HG03064 (cell line): ENCODE data around the gene SMG5.

Experiments used
- ATAC-seq: cut with Tn5 transposase; IDR thresholded peaks from one replicate; pipeline ENCODE4 v1.9.1; 2021; ENCODE audit warnings: low read depth; ENCODE audit not compliant: unreplicated experiment

The SMG5 gene

DNA sequence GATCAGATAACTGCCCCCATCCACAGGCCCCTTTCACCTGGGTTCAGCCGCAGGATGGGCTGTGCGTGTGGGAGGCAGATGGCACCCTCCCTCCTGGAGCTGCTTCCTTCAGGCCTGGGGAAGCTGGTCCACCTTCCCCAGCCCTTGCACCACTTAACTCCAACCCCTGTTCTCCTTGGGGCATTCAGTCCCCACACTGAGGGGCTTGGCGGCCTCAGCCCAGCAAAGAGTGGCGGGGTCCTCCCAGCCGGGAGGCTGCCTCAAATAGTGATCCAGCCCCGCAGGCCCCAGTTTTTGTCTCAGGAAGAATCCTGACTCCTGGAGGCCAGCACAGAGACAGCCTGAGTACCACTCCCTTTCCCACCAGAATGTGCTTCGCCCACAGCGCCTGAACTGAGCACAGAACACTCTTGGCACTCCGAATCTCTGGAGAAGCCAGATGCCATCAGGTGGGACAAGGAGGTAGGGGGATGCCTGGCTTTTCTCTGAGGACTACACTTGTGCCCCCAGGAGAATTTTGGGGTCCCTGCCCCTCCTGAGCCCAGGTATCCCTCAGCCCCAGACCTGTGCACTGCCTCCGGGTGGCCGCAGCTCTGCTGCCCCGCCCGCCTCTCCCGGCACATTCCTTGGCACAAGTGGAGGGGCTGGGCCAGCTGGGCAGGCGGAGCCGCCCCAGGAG lies 35.7 kb downstream of the SMG5 start:
- ATAC-seq, result no peak

DNA sequence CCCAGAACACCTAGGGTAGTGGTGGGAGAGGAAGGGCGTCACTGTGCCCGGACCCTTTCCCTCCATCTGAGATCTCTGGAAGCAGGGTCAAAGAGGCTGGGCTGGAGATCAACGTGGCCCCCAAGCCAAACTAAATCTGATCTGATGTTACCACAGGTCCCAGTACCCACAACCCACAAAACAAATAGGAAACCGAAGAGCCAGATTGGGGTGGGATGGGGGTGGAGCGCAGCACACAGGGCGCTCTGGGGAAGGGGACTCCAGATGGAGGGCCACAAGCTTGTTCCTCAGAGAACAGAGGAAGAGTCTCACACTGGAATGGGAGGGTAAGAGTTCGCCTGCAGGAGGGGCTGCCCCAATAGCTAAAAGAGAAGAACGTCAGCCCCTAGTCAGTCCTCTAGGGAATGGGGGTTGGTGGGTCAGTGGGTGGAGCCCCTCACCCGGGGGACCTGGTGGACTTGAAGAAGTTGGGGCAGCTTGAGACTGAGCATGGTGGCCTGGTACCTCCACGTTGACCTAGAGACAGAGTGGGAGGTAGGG lies 36.3 kb downstream of the SMG5 start:
- ATAC-seq, result no peak

DNA sequence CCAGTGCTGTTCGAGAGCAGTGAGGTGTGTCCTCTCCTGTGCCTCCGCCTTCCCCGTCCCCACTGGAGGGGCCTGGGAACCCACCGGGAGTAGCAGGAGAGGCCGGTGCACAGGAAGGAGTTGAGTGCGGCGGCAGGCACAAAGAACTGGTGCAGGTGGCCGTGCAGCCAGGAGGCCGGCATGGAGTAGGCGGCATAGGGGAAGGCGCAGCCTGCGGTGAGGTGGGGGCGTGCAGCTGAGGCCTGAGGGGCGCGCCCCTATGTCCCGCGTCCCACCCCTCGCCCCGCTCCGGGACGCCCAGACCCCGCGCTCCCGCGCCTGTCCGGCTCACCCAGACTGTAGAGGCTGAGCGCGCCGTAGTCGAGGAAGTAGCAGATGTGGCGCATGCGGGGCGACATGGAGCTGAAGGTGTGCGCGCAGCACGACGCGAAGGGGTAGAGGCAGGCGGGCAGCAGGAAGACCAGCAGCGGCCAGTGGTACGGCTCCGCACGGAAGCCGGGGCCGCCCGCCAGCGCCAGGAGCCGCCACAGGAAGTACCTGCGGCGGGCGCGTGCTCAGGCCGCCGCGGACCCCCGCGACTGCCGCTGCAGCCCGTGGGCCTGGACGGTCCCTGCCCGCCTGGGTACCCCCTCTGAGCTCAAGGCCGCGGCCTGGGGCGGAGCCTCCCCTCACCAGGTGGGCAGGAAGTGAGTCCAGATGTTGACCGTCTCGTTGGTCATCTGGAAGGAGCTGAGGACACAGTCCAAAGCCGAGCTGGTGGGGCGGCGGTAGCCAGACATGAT lies 37.0 kb downstream of the SMG5 start:
- ATAC-seq, result no peak

DNA sequence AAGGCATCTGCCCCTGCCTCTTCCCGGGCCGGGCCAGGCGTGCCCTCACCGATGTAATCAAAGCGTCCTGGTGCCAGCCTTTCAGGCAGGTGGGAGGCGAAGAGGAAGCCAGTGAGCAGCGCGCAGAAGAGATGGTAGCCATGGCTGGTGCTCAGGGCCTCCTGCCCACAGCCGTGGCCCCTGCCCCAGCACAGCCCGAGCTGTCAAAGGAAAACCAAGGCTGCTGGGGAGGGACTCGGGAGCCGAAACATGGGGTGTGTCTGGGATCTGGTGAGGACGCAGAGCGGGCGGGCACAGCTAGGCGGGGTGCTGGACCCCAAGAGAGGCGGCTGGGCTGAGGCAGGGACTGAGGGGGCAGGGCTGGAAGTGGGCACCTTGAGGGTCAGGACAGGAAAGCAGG lies 37.9 kb downstream of the SMG5 start:
- ATAC-seq, result no peak

DNA sequence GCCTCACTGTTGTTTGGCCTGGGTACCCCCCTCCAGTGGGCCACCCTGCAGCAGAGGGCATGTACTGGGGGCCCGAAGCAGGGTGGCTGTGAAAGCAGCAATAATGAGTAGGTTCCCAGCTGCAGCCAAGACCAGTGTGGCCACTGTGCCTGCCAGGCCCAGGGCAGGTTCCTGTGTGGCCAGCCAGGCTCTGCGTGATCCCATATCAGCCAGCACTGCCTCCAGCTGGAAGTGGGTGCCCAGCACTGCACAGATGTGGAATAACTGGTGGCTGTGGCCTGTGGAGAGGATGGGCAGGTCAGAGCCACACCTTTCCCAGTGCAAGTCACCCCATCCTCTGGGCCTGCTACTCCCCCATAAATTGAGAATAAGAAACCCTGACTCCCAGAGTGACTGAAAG lies 38.5 kb downstream of the SMG5 start:
- no peak for ATAC-seq

DNA sequence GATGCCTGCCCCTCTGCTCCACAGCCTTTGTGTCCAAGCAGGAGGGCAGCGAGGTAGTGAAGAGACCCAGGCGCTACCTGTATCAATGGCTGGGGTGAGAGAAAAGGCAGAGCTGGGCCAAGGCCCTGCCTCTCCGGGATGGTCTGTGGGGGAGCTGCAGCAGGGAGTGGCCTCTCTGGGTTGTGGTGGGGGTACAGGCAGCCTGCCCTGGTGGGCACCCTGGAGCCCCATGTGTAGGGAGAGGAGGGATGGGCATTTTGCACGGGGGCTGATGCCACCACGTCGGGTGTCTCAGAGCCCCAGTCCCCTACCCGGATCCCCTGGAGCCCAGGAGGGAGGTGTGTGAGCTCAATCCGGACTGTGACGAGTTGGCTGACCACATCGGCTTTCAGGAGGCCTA lies 39.9 kb downstream of the SMG5 start:
- no peak for ATAC-seq

DNA sequence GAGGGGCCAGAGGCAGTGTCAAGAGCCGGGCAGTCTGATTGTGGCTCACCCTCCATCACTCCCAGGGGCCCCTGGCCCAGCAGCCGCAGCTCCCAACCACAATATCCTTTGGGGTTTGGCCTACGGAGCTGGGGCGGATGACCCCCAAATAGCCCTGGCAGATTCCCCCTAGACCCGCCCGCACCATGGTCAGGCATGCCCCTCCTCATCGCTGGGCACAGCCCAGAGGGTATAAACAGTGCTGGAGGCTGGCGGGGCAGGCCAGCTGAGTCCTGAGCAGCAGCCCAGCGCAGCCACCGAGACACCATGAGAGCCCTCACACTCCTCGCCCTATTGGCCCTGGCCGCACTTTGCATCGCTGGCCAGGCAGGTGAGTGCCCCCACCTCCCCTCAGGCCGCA lies 40.7 kb downstream of the SMG5 start, which contains the start of gene BGLAP:
Gene BGLAP, plus strand, starts transcription at position 259 of the 400 bp plus-strand sequence. Its CDS starts 48 bp downstream, at position 307.
- ATAC-seq, result no peak

DNA sequence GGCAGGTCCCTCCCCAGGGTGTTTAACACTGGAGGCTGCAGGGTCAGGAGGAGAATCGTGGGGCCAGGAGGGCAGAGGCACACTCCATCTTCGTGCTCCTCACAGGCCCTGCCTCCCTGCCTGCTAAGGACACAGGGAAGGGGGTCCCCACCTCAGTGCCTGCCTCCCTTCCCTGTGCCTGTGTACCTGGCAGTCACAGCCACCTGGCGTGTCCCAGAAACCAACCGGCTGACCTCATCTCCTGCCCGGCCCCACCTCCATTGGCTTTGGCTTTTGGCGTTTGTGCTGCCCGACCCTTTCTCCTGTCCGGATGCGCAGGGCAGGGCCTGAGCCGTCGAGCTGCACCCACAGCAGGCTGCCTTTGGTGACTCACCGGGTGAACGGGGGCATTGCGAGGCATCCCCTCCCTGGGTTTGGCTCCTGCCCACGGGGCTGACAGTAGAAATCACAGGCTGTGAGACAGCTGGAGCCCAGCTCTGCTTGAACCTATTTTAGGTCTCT lies 41.3 kb downstream of the SMG5 start:
- ATAC-seq, result no peak

DNA sequence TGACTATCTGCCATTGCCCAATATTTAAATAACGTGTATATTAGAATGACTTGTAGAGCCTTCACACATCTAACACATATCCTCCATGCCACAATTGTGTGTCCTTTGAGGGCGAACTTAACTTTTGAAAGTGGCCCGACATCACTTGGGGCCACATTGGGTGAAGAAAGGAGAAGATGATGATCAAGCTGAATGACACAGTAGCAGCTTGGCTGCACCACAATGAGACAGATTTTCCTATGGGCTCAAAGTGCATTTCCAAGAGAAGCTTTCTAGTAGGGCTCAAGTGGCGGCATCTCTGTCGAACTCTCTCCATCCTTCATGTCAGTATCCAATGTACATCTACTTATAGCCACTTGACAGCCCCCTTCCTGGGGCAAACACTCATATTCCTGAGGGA lies 44.4 kb downstream of the SMG5 start:
- ATAC-seq, result no peak

DNA sequence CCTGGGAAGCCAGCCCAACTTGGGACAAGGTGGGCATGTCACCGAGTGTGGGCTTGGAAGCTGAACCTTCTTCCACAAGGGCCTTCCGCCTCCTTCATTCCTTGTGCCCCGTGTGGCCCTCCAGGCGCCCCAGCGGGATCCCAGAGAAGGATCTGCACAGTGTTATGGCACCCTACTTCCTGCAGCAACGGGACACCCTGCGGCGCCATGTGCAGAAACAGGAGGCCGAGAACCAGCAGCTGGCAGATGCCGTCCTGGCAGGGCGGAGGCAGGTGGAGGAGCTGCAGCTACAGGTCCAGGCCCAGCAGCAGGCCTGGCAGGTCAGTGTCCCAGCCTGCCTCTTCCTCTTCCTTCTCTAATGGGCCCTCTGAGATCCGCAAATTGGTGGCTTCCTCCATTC lies 46.5 kb downstream of the SMG5 start:
- no peak for ATAC-seq

DNA sequence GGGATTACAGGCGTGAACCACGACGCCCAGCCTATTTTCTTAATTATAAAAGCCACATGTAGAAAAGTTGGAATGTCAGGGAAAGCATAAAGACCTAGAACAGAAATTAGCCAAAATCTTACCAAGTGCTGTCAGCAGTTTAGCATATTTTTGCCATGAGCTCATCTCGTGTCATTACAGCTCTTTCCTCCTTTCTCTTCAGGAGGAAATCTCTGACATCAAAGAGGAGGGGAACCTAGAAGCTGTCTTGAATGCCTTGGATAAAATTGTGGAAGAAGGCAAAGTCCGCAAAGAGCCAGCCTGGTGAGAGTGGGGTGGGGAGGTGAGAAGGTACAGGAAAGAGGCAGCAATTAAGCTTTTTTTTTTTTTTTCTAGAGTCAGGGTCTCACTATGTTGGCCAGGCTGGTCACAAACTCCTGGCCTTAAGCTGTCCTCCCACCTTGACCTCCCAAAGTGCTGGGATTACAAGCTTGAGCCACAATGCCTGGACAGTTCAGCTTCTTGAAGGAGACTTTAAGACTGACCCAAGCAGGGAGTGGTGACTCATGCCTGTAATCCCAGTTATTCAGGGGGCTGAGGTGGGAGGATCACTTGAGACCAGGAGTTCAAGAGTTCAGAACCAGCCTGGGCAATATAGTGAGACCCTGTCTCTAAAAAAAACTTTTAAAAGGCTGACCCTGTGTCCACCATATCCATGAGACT lies 49.0 kb downstream of the SMG5 start:
- no peak for ATAC-seq

DNA sequence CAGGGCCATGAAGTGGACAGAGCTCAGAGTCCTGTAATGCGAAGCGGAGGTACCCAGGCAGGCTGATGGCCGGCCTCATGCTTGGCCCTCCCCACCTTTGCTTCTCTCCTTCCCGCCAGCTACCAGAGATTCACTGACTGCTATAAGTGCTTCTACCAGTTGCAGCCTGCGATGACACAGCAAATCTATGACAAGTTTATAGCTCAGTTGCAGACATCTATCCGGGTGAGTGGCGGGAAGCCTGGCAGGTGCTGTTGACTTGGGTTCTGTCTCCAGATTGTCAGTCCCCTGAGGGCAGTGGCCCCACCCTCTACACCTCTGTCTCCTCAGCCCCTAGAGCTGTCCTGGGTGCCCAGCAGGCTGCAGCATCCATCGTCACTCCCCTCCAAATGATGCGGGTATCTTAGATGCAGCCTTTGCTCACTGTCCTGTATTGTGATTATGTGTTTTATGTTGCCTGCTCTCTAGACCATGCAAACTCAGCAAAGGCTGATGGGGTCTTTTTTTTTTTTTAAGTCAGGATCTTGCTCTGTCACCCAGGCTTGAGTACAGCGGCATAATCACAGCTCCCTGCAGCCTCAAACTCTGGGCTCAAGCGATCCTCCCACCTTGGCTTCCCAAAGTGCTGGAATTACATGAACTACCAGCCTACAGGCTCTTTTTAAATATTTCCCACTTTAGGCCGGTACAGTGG lies 50.3 kb downstream of the SMG5 start:
- ATAC-seq, result no peak

DNA sequence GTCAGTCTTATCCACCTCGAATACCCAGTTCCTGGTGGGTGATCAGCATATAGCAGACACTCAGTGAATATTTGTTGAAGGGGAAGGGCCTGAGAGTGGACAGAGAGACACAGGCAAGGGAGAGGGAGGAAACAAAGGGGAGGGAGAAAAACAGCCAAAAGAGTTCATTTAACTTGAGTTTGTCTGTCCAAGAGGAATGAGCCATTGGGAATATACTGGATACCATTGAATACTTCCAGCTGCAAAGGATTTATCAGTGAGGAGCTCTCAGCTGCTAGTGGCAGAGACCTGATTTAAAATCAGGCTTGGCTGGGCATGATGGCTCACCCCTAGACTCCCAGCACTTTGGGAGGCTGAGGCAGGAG lies 52.2 kb downstream of the SMG5 start:
- ATAC-seq, result no peak

DNA sequence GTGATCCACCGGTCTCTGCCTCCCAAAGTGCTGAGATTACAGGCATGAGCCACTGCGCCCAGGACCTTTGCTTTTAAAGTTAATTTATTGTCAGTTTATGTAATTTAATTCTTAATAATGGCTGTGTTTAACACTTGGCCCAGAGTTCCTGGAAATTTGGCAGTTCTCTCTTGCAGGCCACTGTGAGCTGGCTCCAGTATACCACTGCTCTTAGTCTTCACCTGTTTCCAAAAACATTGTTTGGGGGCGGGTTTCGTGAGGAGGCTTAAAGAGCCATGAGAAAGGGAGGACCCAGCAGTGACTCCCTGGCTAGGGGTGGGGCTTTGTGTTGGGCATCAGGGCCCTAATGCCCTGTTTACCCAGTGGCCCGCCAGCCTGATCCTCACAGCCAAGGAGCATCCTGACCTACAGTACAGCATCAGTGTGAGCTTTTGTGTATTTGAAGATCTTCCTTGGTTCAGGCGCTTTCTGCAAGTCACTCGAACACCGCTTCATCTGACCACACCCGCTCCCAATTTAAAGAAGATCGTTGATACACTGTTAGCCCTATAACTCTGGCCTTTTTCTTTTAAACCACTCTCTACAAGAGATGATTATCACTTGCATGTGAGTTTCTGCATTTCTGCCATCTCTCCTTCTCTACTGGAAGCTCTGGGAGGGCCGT lies 52.7 kb downstream of the SMG5 start:
- ATAC-seq, result no peak

DNA sequence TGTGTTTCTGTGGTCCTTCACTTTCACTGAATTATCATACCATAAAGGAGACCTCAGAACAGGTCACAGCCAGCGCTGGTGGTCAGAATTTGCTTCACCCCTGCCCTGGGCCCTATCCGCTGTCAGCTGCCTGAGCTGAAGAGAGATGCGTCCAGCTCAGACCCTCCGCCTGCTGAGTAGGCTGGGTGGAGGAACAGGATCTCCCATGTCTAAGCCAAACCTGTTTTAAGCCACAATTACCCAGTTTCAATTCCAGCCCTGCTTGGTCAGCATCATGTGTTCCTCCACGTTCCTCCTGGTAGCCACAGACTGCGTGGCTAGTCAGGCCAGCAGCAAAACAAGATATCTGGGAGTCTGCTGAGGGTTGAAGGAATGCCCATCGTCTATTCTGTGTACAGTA lies 54.1 kb downstream of the SMG5 start:
- ATAC-seq, result no peak

DNA sequence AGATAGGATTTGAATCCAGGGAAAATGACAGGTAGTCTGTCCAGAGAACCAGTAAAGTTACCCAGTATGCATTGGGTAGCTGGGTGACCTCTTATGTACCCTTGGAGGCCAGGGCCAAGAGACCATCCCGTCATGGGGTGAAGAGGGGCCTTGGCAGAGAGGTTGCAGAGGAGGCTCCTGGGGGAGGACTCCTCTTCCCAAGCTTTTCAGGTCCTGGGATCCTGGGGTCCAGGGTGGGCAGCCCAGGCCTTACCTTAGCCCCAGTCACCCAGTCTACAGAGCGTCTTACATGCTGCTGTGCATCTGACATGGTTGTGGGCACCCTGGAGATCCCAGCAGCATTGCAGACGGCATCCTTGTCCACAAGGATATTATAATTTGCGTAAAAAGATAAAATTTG lies 55.8 kb downstream of the SMG5 start:
- ATAC-seq, result peak; percentile 18

DNA sequence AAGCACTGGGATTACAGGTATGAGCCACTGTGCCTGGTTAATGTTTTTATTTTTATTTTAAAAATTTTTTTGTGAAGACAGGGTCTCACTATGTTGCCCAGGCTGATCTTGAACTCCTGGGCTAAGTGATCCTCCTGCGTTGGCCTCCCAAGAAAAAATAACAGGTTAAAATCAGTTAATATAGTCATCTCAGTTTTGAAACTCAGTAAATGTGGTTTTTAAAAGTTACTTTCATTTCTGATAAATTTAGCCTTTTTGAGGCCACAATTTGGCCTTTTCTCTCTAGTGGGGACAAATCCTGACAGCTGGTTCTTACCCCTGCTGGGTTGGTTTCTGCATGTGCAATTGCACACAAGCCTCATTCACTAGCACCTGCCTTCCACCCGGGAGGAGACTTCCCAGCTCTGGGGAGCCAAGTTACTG lies 56.5 kb downstream of the SMG5 start:
- ATAC-seq, result peak; percentile 66

DNA sequence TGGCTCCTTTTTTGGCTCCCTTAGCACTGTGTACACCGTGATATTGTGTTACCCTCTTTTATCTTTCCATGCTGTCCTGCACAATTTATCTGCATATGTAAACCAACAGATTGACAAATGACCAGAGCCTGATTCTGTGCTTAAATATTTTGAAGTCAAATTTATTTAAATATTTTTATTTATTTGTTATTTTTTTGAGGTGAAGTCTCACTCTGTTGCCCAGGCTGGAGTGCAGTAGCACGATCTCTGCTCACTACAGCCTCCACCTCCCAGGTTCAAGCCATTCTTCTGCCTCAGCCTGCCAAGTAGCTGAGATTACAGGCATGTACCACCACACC lies 57.0 kb downstream of the SMG5 start:
- no peak for ATAC-seq

DNA sequence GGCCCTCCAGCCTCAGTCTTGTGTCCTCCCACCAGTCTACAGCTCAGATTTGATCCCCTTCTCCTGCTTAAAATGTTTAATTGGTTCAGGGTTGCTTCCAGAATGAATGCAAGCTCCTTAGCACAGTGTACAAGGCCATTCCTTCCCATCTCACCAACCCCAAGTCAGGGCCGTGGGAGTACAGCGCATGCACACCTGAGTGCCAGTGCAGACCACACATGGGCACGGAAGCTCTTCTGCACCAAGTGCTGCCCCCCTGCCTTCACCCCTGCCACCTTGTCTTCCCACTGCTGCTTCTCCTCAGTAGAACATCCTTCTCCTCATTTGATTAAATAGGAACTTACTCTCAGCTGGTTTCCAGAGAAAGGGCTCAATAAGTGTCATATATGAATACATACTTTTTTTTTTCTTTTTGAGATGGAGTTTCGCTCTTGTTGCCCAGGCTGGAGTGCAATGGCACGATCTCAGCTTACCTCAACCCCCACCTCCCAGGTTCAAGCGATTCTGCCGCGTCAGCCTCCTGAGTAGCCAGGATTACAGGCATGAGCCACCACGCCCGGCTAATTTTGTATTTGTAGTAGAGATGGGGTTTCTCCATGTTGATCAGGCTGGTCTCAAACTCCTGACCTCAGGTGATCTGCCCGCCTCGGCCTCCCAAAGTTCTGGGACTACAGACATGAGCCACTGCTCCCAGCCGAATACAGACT lies 60.5 kb downstream of the SMG5 start:
- ATAC-seq, result no peak

DNA sequence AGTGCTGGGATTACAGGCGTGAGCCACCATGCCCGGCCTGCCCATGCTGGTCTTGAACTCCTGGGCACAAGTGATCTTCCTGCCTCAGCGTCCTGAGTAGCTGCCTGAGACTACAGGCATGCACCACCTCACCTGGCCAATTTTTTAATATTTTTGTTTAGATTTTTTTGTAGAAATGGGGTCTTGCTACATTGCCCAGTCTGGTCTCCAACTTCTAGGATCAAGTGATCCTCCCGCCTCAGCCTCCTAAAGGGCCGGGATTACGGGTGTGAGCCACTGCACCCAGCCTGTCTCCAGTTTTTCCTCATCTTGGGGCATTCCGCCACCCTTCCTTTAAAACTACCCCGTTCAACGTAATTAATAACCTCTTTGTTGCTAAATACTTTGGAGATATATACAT lies 62.4 kb downstream of the SMG5 start:
- ATAC-seq, result no peak
